SIG-M5 treated with dmso at 0.1 percent for 504 hours (cell line): Measurements from ENCODE around the gene ARF6.
"Not testable (repeated sequence)": the region's sequence is repeated elsewhere in the genome, so short reads cannot be mapped to it uniquely, and the experiment has no call there.

Source experiments
- DNase-seq: peaks from one replicate; lab custom pipeline; 2025; ENCODE audit not compliant: unreplicated experiment; lab: John Stamatoyannopoulos, UW

The ARF6 gene

GRCh38 chr14:49875640-49876198 lies 17.2 kb upstream of the ARF6 start:
- DNase-seq = no peak

- no peak for DNase-seq
These were observed 16.2 kb upstream of the ARF6 start for GRCh38 chr14:49876563-49877127.

- DNase-seq = peak; percentile 84
These were observed 13.2 kb upstream of the ARF6 start for GRCh38 chr14:49879646-49880204.

- no peak for DNase-seq
These were observed 12.4 kb upstream of the ARF6 start for GRCh38 chr14:49880267-49881064.

GRCh38 chr14:49881350-49882001 lies 11.4 kb upstream of the ARF6 start:
- DNase-seq = no peak

GRCh38 chr14:49882826-49883694 lies 9.8 kb upstream of the ARF6 start:
- no peak for DNase-seq

GRCh38 chr14:49886523-49886922 lies 6.4 kb upstream of the ARF6 start:
- no peak for DNase-seq

GRCh38 chr14:49888293-49888692 lies 4.6 kb upstream of the ARF6 start:
- DNase-seq = no peak

GRCh38 chr14:49892301-49892635 lies 614 bp upstream of the ARF6 start:
- DNase-seq = peak; percentile 88

GRCh38 chr14:49893309-49894213 lies 679 bp downstream of the ARF6 start:
- peak; percentile 36 for DNase-seq

- peak; percentile 40 for DNase-seq
These were observed 1.6 kb downstream of the ARF6 start for GRCh38 chr14:49894214-49895107.

GRCh38 chr14:49895480-49895879 lies 2.6 kb downstream of the ARF6 start:
- DNase-seq = peak; percentile 36

GRCh38 chr14:49896272-49896671 lies 3.4 kb downstream of the ARF6 start:
- not testable (repeated sequence) for DNase-seq

GRCh38 chr14:49896966-49897365 lies 4.1 kb downstream of the ARF6 start:
- no peak for DNase-seq

GRCh38 chr14:49897414-49897813 lies 4.5 kb downstream of the ARF6 start:
- no peak for DNase-seq

GRCh38 chr14:49897965-49898364 lies 5.1 kb downstream of the ARF6 start:
- peak; percentile 26 for DNase-seq

GRCh38 chr14:49898485-49898884 lies 5.6 kb downstream of the ARF6 start:
- DNase-seq = no peak

- no peak for DNase-seq
These were observed 8.1 kb downstream of the ARF6 start for GRCh38 chr14:49900973-49901372.
